ENCODE results near the gene WWC2. TPM values are rescaled to one million over a fixed set of nuclear protein-coding genes. Genes with fewer than 3 reads are reported as not detected.
A peak's percentile ranks its signal among the peaks of the same experiment; 100 is the strongest.

WWC2 gene
- polyA plus RNA-seq, 2 of the 4 experiments (the other 2 are of a cell fraction), result 14.9 to 26.9 TPM

GRCh38 chr4:183362916-183363542 is 264.0 kb downstream of the WWC2 start:
- Histone ChIP-seq H3K9me3 (no peaks in the 10 kb centered on the region), H3K27ac (no peak overlapping the region), H3K4me1 (no peaks in the 10 kb centered on the region), H3K4me2 (no peak overlapping the region), H3K4me3 (no peak overlapping the region)
- DNase-seq (ENCODE audit: low read depth in 1 of 2, low spot score in 1 of 2) (no peak), ATAC-seq (peak in 1 of 2 experiments; percentile 37; a peak in 1 of 6 replicates), FAIRE-seq (no peak)
- WGBS (ENCODE audit: missing lambda C conversion rate), result 73% methylated on average over 15 of the region's 15 CpGs
- ChIA-PET CTCF (no interaction called here), POLR2A (no interaction called here)
- TF ChIP-seq EHMT2 (IDR thresholded peaks at IDR 0.05; ENCODE audit: low read depth) (no peak), RAD21 (conservative IDR thresholded peaks at IDR 0.05 in 1 of 2, IDR thresholded peaks at IDR 0.05 in 1 of 2) (no peak; a peak in 1 of 5 replicates), HMGXB4 (CRISPR knock-in tag; IDR thresholded peaks at IDR 0.05; ENCODE audit: borderline replicate concordance) (no peak), SREBF2 (IDR thresholded peaks at IDR 0.05) (no peak), POLR2AphosphoS2 (conservative IDR thresholded peaks at IDR 0.05; ENCODE audit: low read length) (no peak), CEBPB (IDR thresholded peaks at IDR 0.05) (no peak), HES2 (IDR thresholded peaks at IDR 0.05) (no peak), JUN (IDR thresholded peaks at IDR 0.05) (no peak), TFCP2L1 (CRISPR knock-in tag; IDR thresholded peaks at IDR 0.05) (no peak), EHF (CRISPR knock-in tag; IDR thresholded peaks at IDR 0.05) (no peak), ESRRA (IDR thresholded peaks at IDR 0.05; ENCODE audit: borderline replicate concordance, low read length) (no peak), JUNB (IDR thresholded peaks at IDR 0.05) (no peak)

- H3K9me3 ChIP-seq, result no peaks in the 10 kb centered on the region
- ChIA-PET CTCF (no interaction called here), POLR2A (no interaction called here)
- 71% methylated on average over 10 of the region's 10 CpGs for WGBS (ENCODE audit: missing lambda C conversion rate)
- FAIRE-seq, result no peak
- H3K27ac ChIP-seq, result no peak overlapping the region
- no peaks in the 10 kb centered on the region for H3K4me1 ChIP-seq
- TF ChIP-seq KDM5A (IDR thresholded peaks at IDR 0.05), result no peak
- TF ChIP-seq CBX2 (IDR thresholded peaks at IDR 0.05; ENCODE audit: borderline replicate concordance, low read depth), result no peak
- TF ChIP-seq RNF2 (IDR thresholded peaks at IDR 0.05; ENCODE audit: borderline replicate concordance, low read depth), result no peak
- no peak for TF ChIP-seq REST (IDR thresholded peaks at IDR 0.05)
- no peak for TF ChIP-seq CBX8 (IDR thresholded peaks at IDR 0.05)
- TF ChIP-seq HOXB5 (CRISPR knock-in tag; IDR thresholded peaks at IDR 0.05), result no peak
- TF ChIP-seq FOXS1 (CRISPR knock-in tag; IDR thresholded peaks at IDR 0.05), result no peak
- no peak for TF ChIP-seq RAD21 (conservative IDR thresholded peaks at IDR 0.05 in 1 of 2, IDR thresholded peaks at IDR 0.05 in 1 of 2)
- TF ChIP-seq MYC (IDR thresholded peaks at IDR 0.05; ENCODE audit: borderline replicate concordance, low read length), result no peak
- TF ChIP-seq HEYL (CRISPR knock-in tag; IDR thresholded peaks at IDR 0.05), result no peak
- no peak for TF ChIP-seq HOXA7 (CRISPR knock-in tag; IDR thresholded peaks at IDR 0.05)
- TF ChIP-seq RCOR1 (IDR thresholded peaks at IDR 0.05; ENCODE audit: low read depth, low read length), result no peak
- no peak for TF ChIP-seq ZNF302 (CRISPR knock-in tag; IDR thresholded peaks at IDR 0.05)
- no peak for TF ChIP-seq USF2 (IDR thresholded peaks at IDR 0.05)
- TF ChIP-seq PBX3 (IDR thresholded peaks at IDR 0.05), result no peak
- no peak for TF ChIP-seq EHMT2 (IDR thresholded peaks at IDR 0.05; ENCODE audit: low read depth)
- TF ChIP-seq NFE2L2 (conservative IDR thresholded peaks at IDR 0.05; ENCODE audit: low read length), result no peak
- no peak for TF ChIP-seq ELK1 (IDR thresholded peaks at IDR 0.05; ENCODE audit: low read depth, low read length)
- no peak for TF ChIP-seq EHF (CRISPR knock-in tag; IDR thresholded peaks at IDR 0.05)
- no peak for DNase-seq (ENCODE audit: low read depth in 1 of 2, low spot score in 1 of 2)
- no peak for ATAC-seq
- H3K4me2 ChIP-seq, result no peak overlapping the region
- no peak overlapping the region for H3K4me3 ChIP-seq
These were observed 265.0 kb downstream of the WWC2 start for GRCh38 chr4:183364025-183364424.

All from A549 (cell line).